NCI-H1694 (cell line): ENCODE data around the gene LHFPL3.
"Not testable (repeated sequence)": the region's sequence is repeated elsewhere in the genome, so short reads cannot be mapped to it uniquely, and the experiment has no call there.

Experiments
- DNase-seq: peaks from one replicate; lab custom pipeline; 2025; lab: John Stamatoyannopoulos, UW

LHFPL3 gene

DNA sequence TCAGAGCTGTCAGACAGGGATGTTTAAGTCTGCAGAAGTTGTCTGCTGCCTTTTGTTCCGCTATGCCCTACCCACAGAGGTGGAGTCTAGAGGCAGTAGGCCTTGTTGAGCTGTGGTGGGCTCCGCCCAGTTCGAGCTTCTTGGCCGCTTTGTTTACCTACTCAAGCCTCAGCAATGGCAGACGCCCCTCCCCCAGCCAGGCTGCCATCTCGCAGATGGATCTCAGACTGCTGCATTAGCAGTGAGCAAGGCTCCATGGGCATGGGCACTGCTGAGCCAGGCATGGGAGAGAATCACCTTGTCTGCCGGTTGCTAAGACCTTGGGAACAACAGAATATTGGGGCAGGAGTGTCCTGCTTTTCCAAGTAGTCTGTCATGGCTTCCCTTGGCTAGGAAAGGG is 267.2 kb downstream of the LHFPL3 start:
- not testable (repeated sequence) for DNase-seq

DNA sequence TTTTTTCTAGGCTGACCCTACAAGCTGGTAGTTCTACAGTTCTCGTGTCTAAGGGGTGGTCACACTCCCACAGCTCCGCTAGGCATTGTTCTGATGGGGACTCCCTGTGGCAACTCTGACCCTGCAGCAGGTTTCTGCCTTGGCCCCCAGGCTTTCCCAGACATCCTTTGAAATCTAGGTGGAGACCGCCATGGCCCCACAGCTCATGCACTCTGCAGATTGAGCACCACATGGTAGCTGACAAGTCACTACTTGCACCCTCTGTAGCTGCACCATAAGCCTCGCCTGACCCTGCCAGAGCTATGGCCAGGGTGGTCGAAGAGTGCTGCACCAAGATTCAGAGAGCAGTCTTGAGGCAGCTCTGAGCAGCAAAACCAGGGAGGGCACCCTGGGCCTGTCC is 275.6 kb downstream of the LHFPL3 start:
- DNase-seq: no peak

DNA sequence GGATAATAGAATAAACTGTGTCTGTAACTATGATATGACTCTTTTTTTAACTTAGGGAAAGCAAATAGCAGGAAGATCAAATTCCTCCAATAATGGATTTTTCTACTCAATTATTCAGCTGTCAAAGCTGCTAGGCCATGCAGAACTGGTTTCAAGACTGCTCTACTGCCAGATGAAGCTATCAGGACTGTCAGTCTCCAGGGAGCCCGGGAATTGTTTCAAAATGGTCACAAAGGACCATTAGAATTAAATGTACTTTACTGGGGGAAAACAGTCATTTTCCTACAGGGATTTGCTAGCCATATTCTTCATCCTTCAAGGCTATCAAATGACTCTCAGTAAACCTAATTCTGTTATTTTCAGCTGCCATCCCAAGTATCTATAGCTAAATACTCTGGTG is 276.3 kb downstream of the LHFPL3 start:
- DNase-seq: no peak

DNA sequence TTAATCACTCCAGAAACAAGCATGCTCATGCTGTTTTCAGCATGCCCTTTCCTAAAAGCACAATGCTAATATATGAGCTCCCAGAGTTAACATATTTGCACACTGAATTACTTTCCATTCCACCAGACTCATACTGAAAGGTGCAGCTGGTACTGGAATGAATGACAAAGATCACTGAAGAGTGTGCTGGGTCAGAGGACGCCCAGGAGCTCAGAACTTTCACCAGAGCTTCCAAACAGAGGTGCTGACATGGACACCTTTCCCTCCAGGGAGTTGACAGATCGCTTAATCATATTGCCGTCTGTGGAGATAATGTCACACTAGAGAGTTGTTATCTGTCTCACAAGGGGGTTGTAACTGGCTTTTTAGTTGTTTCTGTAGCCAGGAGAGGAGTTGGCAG is 292.9 kb downstream of the LHFPL3 start:
- no peak for DNase-seq

DNA sequence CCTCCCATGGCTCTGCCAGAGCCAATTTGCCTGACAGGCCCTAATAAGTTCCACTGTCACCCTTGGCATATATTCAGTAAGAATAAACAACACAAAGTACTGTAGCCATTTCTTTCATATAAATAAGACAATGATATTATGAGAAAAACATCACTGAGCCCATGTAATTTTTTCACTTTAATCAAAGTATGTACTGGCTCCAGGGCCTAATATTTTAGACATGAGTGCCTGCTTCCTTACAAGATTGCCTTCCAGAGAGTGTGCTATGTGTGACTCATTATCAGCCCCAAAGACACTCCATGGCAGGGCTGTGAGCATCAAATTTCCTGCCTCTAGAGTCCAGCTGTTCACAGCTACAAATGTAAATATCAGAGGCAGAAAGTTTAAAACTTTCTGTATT is 297.6 kb downstream of the LHFPL3 start:
- no peak for DNase-seq

DNA sequence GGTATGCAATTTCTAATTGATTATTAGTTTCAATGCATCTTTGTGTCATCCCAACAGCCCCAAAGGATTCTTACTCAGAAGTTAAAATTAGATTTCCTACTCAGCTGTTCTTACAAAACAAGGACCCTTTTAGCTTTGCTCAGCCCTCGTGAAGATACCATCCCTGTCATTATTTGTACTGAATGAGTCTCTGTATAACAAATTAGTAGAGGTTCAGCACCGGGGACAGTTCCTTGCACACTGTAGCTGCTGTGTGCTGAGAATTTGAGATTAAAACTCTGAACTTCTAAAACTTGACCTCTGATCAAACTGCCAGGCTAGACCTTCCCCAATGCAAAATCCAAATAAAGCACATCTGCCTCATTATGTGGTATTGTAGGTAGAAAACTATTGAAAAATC is 299.1 kb downstream of the LHFPL3 start:
- no peak for DNase-seq

DNA sequence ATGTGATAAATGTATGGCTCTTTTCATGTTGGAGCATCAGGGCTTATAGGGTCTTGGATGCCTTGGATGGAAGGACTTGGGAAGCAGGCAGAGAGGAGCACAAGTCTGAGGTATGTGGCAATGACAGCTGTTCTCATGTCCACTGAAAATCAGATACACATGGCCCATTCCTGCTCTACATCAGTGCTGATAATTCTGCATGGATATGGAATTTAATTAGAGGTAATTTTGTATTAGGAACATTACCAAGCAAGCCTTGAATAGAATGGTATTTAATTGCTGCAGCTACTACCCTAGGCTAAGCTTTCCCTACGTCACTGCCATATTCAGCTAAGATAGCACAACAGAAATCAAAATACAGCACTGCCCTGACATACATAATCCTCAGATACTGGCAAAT is 299.6 kb downstream of the LHFPL3 start:
- DNase-seq: no peak

DNA sequence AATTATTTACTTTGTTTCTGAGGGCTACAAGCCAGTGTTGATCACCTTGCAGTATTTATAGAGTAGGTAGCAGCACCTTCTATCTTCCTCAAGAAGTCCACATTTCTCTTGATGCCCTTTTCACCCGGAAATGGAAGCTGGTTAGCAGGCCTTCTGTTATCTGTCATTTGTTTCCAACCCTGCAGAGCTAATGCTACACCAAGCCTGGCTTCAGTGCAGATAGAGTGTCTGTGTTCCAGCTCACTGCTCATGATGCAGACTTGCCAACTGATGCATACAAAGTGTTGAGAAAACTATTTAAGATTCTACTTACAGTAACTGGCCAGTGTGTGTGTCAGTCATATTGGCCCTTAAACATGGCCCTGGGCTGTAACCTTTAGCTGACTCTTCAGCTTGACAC is 301.0 kb downstream of the LHFPL3 start:
- DNase-seq: peak; percentile 41

DNA sequence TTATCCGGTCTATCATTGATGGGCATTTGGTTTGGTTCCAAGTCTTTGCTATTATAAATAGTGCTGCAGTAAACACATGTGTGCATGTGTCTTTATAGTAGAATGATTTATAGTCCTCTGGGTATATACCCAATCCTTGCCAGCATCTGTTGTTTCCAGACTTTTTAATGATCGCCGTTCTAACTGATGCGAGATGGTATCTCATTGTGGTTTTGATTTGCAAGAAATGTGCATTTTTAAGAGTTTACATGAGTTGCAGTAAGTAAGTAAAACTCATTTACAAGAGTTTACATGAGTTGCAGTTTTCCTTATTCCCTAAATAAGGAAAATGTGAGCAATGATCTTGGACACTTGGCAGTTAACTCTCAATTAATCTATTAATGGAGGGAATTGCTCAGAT is 312.1 kb downstream of the LHFPL3 start:
- no peak for DNase-seq

DNA sequence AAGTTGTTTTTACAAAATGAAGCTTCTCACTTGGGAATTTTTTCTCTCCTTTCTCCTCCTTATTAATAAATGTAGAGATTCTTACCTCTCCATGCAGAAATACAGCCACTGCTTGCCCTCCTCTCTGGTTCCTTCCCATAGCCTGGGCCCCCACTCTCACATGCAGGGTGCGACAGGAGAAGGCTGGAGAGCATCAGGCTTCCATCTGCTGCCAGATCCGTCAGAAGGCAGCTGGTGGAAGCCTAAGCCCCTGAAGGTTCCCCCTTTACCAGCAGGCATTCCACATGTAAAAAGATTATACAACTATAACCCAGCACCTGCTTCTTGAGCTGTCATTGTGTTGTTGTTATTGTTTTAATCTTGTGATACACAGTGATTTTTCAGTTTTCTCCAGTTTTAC is 314.2 kb downstream of the LHFPL3 start:
- peak; percentile 43 for DNase-seq

DNA sequence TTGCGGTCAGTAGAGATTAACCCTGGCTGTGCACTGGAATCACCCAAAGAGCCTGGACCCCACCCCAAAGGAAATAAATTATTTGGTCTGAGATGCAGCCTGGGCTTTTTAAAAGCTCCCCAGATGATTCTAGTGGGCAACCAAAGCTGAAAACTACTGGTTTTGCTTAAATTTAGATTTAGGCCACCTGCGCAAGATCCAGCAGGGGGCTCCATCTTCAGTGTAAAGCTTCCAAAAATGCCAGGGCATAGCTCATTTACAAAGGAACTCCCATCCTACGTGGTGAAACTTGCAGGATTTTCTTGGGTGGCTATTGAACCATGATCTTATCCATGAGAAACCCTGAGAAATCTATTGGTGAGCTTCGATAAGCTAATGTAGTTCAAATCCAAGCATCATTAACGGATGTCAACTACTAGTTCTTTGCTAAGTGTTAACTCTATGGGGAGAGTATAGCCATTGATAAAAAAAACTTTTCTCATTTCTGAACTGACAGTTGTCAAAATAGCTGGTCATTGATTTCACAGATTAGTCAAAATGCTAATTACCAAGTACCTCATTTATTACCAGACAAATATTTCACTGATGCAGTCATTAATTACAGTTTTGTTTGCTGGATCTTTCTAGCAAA is 315.3 kb downstream of the LHFPL3 start:
- DNase-seq: peak; percentile 39

DNA sequence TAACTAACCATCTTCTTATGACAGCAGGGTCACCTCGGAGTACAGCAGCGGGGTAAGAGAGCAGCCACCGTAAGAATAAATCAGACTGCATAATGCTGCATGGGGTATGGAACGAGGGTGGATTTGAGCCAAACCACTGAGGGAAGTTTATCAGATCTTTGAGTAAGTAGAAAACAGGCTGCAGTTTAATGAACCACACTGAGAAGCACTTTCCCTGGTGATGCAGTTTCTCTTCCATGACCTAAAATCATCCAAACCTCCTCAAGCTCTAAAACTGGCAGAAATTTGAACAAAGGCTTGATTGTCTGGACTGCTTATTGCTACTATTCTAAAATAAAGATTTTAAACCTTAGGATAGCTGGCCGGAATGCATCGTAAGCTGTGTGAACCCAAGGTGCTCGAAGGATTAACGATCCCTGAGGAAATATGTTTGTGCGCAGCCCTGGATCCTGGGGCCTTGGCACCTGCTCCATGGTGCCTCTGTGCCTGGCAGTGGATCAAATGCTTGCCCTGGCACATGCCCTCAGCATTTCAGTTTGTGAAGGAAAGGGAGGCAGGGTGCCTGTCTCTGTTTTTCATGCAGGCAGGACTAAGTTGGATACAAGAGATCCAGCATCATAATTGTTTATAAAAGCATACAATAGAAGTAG is 322.7 kb downstream of the LHFPL3 start:
- DNase-seq: peak; percentile 60

DNA sequence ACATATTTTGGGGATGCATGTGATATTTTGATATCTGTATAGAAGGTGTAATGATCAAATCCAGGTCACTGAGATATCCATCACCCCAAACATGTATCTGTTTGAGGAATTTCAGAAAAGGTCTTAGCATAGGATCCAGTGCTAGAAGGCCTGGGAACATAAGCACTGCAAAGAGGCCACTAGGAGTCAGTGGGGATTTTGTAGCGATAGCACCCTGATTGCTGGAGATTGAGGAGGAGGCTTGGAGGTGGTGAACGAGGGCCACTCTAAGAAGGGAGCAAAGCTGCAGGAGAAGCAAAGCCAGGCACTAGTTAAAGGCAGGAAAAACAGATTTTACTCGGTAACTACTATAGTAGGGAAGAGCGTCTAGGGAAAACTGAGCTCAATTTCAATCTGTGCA is 324.0 kb downstream of the LHFPL3 start:
- DNase-seq: no peak

DNA sequence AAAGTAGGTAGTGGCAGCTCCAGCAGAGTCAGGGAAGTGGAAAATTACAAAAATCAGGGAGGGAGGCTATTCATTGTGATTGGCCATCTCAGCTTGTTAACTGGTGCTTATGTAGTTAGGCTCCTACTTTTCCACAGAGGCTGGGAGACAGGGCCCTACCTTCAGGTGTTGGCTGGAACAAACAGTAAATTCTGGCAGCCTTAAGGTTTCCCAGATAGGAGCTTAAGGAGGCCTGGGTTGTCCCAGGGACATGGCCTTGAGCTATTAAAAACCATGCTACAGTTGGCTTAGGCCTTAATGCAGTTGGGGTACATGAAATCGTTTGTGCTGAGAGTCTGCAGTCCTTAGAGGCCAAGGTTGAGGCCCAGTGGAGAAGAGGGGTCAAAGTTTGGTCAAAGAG is 324.5 kb downstream of the LHFPL3 start:
- no peak for DNase-seq

DNA sequence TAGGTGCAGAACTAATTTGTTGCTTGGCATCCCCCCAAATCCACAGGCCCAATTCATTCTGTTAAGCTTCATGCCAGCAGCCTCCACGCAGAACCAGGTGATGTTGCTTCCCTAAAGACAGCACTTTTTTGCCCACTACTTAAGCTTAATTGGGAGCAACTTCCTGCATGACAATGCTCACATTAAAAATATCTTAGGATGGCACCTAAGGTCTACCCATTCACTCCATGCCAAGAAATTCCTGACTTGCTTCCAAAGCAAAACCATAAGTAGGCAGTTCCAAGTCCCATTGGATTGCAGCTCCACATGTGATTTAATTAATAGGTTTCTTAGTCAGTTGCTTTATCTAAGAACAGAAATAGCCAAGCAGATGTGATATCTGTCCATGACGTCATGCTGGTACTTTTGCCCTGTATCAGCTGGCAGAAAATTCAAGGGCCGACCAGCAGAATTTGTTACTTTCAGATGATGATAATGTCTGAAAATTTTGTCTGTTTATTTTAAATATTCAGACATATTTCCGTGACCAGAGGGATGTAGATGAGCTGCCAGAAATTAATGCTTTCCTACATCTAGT is 325.5 kb downstream of the LHFPL3 start:
- DNase-seq: peak; percentile 27

DNA sequence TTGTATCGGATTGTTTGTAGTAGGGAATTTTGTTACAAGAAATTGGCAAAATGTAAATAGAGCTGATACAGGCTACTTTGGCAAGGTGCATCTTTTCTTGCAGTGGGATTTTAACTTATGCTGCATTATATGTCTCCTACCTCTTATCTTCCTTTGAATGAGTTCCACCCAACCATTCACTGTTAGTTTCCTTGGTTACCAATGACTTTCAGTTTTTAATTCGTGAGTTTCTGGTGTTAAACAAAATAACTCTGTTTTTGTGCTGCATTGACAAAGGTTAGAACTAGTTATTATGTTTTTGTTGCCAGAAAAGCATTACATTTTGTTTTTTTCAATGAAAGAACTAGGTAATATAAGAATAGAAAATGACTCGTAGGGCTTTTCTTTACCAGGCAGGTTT is 327.2 kb downstream of the LHFPL3 start:
- no peak for DNase-seq

DNA sequence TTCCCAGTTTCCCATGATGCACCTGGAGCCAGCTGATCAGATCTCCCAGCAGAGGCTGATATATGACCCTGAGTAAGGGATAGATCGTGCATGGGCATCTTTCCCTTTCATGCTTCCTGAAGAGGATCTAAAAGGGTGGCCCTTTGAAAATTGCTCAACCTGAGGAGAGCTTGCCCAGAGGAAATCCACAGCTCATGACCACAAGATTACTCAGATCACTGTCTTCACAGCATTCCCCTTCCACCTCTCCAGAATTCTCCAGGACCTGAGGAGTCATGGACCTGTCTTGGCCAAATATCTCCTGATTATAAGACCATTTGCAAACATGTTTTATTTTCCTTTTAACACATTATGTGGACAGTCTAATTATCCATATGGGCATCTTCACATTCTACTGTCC is 328.1 kb downstream of the LHFPL3 start:
- DNase-seq: no peak

DNA sequence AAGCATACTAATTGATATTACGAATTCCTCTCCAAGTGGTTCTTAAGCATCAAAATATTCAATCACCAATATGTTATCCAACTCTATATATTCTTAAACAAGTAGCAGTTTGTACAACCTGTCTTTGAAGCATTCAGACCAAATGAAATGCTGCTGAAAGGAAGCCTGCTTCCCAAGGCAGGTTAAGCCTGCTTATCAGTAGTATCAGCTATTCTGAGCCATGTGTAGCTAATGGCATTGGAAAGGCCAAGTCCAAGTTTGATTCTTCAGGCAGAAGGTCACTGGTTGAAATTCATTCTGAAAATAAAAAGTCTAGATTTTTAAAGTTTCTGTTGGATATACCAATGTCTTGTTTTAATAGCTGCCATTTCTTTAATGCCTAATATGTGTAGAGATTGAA is 328.7 kb downstream of the LHFPL3 start:
- no peak for DNase-seq

DNA sequence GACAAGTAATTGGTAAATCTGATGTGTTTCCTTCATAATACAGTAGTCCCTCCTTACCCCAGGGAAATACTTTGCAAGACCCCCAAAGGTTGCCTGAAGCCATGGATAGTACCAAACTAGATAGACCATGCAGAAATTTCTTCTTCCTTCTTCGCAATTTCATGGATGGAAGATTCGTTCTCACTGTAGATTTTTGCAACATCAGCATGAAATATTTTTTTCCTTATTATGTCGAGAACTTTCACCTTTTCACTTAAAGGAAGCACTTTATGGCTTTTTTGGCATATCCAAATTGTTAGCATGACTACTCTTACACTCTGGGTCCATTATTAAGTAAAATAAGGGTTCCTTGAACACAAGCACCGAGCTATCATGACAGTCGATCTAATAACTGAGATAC is 333.2 kb downstream of the LHFPL3 start:
- no peak for DNase-seq

DNA sequence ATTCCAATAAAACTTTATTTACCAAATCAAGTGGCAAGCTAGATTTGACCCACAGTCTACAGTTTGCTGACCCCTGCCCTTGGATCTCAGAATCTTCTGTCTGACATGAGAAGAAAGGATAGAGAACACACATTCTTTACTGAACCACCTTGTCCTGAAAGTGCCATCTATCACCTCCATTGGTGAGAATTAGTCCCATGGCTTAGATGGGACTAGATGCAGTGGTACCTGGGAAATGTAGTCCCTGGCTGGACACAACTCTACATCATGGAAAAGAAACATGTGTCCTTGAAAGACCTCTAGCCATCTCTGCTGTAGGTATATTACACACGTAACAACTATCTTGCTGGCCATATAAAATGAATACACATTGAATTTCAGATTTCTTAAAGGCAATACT is 336.2 kb downstream of the LHFPL3 start:
- no peak for DNase-seq

DNA sequence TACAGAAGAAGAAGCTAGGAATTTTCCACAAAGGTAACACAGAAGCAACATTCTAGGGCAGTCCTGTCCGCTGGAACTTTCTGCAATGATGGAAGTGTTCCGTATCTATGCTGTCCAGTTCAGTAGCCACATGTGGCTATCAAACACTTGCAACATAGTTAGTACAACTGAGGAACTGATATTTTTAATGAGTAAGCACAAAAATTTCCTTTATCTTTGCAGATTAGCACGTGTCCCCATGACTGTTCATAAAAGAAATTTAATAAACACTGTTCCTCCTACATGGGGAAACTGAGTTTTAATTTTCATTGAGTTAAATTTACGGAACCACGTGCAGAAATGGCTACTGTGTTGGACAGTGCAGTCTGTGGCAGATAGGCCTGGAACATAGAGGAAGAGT is 349.2 kb downstream of the LHFPL3 start:
- no peak for DNase-seq

DNA sequence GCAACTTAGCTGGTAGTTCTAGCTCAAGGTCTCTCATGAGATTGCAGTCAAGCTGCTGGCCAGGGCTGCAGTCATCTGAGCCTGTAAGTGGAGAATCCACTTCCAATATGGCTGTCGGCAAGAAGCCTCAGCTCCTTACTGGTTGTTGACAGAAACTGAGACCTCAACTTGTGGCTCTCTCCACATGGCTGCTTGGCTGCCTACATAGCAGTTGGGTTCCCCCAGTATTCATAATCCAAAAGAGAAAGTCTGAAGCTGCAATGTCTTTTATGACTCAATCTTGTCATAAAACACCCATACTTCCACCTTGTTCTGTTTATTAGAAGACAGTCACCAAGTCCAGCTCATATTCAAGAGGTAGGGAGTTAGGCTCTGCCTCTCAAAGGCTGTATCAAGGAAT is 350.7 kb downstream of the LHFPL3 start:
- no peak for DNase-seq

DNA sequence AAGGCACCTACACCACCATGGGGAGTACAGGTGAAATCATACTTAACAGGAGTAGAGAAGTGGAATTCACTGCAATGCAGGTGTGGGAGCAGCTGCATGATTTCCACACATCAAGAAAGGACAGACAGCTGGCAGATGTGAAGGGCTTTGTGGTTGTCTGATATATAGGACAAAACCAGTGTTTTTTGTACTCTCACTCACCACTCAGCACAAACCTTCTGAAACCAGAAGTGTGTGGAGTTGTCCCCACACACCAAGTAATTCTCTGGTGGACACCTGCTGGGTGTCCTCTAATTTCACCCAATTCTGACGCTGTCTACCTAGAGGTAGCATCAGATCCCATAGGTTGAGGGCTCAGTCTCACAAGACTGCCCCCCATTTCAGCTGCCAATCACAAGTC is 357.9 kb downstream of the LHFPL3 start:
- DNase-seq: no peak

DNA sequence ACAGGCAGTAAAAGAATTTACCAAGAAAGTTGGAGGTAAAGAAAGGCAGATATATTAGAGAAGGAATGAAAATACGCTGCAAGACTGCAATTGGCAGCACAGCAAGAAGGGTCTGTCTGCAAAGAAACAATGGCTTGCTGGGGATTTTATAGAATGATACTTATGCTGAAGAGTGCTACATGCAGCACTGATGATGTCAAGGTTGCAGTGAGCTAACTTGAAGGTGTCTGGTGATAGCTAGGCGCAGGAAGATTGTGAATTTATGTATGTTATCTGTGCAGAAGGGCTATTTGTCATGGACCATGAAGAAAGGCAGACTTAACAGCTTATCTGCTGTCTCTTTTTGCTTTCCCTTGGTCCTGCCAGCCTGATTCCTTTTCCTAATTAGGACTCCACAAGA is 366.3 kb downstream of the LHFPL3 start:
- no peak for DNase-seq
